Jurkat, Clone E6-1 (cell line): ENCODE results near the gene DCP1B.
"Not testable (repeated sequence)": the region's sequence is repeated elsewhere in the genome, so short reads cannot be mapped to it uniquely, and the experiment has no call there.

ENCODE experiments used
- DNase-seq: peaks from one replicate; pipeline ENCODE4 v3.0.0-alpha.2; 2011; ENCODE audit warnings: low read depth, low spot score
- H3K4me3 ChIP-seq: 2 replicates; pipeline ENCODE4 v1.5.1; 2011; ENCODE audit warnings: mild to moderate bottlenecking, low read length, control low read depth, moderate library complexity

Gene DCP1B

GRCh38 chr12:1980282-1980681, 24.0 kb downstream of the DCP1B start:
- no peak for DNase-seq
- no peak overlapping the region for H3K4me3 ChIP-seq

DNA sequence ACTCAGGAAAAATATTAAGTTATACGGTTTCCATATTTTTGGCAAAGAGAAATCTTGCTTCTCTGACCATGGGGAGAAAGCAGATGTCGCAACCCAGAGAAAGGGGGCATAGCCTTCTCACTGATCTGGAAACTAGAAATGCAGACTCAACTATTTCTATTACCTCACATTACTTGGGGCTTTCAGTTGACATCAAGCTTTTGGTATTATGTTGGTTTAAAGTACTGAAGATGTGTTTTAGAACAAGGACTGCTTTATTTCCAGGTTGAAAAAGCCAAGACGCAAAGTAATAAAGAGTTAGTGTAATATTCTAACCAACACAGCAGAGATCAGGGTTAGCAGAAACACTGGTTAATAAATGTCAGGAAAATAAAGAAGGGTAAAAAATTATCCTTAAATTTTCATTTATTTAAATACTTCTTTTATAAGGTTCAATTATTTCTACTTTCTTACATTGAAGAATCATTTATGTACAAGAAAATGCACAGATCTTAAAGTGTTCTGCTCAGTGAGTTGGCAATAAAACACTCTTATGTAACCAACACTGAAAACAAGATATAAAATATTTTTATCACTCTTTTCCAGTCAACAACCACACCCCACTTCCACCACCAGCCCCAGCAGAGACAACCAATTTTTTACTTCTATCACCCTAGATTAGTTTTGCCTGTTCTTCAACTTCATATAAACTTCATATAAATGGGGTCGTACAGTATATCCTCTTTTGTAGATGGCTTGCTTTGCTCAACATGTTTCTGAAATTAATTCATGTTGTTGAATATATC, 26.0 kb downstream of the DCP1B start:
- H3K4me3 ChIP-seq: no peak overlapping the region

DNA sequence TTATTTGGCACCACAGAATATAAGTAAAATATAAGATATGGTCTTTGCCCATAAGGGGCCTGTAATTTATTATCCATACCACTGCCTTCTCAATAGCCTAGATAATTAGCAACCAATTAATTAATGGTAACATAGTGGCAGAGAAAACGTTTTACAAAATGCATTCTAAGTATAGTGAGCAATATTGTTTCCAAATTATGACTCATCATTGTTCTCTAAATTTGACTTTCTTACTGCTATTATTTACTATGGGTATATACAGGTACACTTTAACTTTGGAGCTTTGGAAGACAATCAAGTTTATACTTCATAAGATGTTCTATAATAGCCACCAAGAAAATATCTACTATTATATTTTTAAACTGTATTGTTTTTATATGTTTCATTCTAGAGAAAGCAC, 26.7 kb downstream of the DCP1B start:
- H3K4me3 ChIP-seq: no peak overlapping the region
- DNase-seq: no peak

More for the DNA sequence above, 26.0 kb downstream of the DCP1B start:
- no peak for DNase-seq

GRCh38 chr12:1977109-1977508, 27.1 kb downstream of the DCP1B start:
- no peak overlapping the region for H3K4me3 ChIP-seq

DNA sequence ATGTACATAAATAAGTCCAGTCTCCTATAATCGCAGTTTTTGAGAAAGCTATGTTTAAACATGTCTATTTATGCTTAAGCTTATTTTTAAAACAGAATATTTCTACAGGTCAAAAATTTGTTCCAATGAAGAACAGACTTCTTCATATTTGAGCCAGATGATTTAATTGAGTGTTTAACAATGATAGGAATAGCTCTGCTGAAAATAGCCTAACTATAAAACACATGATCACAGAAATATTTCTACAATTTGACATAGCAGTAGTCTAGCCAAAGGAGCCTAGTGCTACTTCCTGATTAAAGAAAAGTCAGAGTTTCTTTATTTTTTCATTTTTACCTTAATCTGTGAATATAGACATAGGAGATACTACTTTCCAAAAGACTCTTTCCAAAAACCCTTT, 29.4 kb downstream of the DCP1B start:
- DNase-seq: no peak
- H3K4me3 ChIP-seq: no peak overlapping the region

More at GRCh38 chr12:1977109-1977508, 27.1 kb downstream of the DCP1B start:
- DNase-seq: no peak

- H3K4me3 ChIP-seq: no peak overlapping the region
- DNase-seq: no peak
Measured at GRCh38 chr12:1972856-1973317, 31.4 kb downstream of the DCP1B start.

DNA sequence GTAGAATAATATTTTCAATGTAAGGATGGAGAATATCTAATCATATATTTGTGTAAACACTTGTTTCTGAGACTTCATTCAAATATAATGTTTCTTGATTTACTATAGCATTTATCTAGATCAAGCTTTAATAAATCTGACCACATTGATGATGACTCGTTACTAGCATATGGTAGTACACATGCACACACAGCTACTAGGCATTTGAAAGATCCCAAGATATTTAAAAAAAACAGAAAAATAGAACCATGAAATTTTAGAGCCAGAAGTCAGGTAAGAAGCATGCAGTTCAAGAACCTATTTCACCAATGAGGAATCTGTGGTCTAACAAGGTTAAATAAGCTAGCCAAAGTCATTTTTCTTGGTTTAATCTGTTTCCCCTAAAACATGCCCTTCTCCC, 32.0 kb downstream of the DCP1B start:
- no peak for DNase-seq
- H3K4me3 ChIP-seq: no peak overlapping the region

GRCh38 chr12:1970331-1970900, 33.8 kb downstream of the DCP1B start:
- no peak for DNase-seq
- no peak overlapping the region for H3K4me3 ChIP-seq

GRCh38 chr12:1966561-1967226, 37.6 kb downstream of the DCP1B start:
- DNase-seq: no peak
- no peak overlapping the region for H3K4me3 ChIP-seq

DNA sequence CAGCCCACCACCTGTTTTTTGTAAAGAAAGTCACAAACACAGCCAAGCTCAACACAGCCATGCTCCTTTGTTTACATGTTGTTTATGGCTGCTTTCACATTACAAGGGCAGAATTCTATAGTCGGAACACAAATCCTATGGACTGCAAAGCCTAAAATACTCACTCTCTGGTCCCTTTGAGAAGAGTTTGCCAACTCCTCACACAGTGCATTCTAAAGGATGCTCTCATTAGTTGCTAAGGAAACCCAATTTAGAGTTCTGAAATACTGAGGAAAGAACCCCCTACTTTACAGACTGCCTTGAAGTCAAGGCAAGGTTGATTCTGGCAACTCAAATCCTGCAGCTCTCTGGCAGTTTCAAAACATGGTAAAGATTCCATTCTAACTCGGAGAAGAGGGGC, 38.3 kb downstream of the DCP1B start:
- DNase-seq: no peak
- H3K4me3 ChIP-seq: no peak overlapping the region

DNA sequence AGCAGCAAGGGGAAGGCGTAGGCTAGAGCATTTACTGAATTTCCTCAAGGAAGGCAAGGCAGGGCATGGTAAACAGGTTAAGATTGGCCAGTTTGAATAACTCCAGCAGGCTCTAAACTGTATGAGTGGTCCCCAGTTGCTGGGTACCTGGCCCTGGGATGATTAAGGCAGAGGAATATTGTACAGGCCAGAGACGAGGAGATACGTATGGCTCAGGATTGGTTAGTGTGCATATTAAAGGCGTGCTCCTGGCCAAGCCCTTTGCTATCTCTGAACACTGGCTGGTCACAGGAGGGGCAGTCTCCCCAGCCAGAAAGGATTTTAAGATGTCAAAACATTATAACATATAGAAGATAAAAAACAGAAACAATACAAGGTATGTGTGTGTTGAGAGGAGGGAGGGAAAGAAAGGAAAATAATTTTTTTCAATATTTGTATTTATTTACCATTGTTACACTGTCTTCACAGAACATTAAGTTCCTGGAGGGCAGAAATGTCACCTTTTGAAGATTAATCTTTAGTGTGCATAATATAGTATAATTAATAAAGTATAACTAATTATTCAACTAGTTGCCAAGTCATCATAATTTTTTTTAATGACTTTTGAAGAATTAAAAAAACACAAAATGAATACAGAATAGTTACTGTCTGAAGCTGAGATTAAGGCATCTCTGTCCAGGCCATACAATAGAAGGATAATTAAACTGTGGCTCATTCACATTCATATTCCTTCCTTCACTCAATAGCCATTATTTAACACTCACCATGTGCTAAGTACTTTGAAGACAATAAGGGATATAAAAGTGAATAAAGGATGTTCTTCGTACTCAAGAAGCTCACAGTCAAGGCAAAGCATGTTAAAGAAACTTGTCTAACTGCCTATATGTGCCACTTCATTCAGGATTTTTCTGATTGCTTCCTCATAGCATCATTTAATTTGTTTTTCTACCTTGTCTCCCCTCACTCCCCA, 41.9 kb downstream of the DCP1B start:
- no peak for DNase-seq
- H3K4me3 ChIP-seq: no peak overlapping the region

DNA sequence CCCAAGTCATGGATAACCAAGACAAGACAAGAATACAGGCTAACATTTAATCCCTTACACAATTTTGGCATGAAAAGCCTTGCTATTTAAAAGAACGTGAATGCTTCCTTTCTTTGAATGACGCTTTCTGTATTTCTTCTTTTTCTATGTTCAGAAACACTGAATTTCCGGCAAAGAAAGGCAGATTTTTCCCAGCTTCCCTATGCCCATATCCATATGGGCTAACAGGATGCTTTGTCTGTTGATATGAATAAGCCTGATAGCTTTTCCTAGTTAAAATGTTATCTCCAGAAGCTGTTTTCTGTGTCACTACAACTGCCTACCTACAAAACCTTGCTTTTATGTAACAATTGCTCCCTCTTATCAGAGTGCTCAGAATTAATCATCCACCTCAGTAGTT, 47.5 kb downstream of the DCP1B start:
- H3K4me3 ChIP-seq: no peak overlapping the region
- no peak for DNase-seq

DNA sequence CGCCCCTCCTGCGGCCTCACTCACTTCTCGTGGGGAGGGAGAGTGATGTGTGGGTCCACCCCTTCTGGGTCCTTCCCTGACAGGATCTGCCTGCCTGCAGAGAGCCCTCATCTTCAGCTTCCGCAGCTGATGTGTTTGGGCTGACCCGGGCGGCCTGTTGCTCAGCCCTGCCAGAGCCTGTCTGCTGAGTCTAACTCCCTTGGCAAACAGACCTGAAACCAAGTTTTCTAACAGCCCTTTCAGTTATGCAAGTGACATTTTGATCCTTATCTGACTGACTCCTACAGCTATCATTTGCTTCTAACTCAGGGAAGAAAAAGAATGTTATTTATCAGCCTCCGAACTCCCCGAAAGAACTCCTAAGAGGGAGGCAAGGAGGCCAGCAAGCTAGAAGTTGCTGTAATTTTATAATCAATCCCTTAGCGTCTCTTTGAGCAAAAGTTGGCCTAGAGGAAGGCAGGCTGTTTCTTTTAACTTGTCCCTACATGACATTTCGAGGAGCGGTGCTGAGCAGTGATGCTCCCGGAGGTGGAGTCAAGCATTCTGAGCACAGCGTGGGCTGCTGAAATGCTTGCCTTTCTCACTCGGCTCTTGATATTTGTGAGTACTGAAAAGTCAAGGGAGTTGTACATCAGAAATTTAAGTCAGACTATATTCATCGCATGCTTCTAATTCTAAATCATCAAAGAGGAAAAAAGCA, 54.3 kb downstream of the DCP1B start:
- H3K4me3 ChIP-seq: no peak overlapping the region

GRCh38 chr12:1948883-1949282, 55.4 kb downstream of the DCP1B start:
- H3K4me3 ChIP-seq: no peak overlapping the region
- DNase-seq: no peak

More for the DNA sequence above, 54.3 kb downstream of the DCP1B start:
- DNase-seq: no peak

DNA sequence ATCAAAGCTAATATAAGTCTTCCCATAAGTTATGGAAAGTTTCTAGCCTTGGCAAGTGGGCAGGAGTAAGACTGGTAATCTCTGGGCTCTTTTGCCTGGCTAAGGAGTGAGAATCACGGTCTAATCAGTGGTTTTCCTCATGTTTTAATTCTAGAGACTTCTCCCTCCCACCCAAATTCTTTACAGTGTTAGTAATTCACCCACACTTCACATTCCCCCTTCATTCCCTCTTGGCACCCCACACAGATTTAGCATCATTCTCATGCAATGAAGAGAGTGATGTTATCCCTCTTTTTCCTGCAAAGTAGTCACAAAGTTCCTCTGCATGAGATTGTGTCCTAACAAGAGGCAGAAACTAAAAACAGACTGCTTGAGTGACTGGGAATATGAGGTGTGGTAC, 57.2 kb downstream of the DCP1B start:
- no peak for DNase-seq

DNA sequence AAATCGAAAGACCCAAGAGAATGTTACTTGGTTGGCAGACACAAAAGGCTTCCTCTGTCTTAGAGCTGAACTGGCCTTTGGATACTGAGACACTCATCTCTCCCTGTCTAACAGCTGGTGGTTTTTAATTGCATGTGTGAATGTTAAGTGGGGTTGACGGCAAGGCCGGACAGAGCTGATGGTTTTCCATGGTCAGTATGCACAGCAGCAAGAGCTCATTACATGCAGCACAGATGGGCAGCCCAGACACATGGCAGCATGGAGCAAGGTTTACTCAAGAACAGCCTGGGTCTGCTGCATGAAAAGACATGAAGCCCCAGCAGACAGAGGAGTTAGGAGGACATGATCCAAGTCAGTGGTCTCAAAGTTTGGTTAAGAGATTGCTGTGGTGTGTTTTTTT, 58.0 kb downstream of the DCP1B start:
- no peak for DNase-seq
- no peak overlapping the region for H3K4me3 ChIP-seq

More for the DNA sequence above, 57.2 kb downstream of the DCP1B start:
- no peak overlapping the region for H3K4me3 ChIP-seq

- DNase-seq, H3K4me3 ChIP-seq: not testable (repeated sequence)
Measured at GRCh38 chr12:1945502-1945901, 58.8 kb downstream of the DCP1B start.

GRCh38 chr12:1939801-1940607, 64.3 kb downstream of the DCP1B start:
- peak; percentile 76 for DNase-seq
- H3K4me3 ChIP-seq: no peak overlapping the region
